ENCODE data around the gene CC2D1B.

The CC2D1B gene

GRCh38 chr1:52358851-52359497, 7.0 kb downstream of the CC2D1B start:
- no peak for DNase-seq (ENCODE audit: low spot score)

- no peak for DNase-seq (ENCODE audit: low spot score)
Measured at GRCh38 chr1:52357397-52357796, 8.6 kb downstream of the CC2D1B start.

DNA sequence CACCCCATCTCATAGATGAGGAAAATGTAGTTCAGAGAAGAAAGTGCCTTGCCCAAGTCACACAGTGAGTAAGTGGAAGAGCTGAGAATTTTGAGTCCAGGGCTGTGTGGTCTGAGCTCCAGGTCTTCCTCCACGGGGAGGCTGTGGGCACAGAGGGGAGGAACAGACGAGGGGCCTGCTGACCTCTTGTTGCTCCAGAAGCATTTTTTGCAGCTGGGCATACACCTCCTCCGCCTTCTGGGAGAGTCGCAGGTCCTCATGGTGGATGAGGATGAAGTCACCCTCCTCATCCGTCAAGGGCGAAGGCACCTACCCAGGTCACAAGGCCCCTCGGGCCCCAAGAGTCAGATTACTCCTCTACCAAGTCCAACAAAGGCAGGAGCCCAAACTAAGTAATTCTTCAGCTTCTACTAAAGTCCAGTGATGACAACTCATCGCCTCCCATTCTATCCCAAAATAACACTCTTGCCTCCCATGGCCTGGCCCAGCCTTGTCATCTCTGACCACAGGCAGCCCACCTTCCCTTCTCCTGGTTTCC, 9.1 kb downstream of the CC2D1B start:
- no peak for DNase-seq (ENCODE audit: low spot score)

- DNase-seq (ENCODE audit: low spot score), result no peak
Measured at GRCh38 chr1:52355847-52356505, 10.0 kb downstream of the CC2D1B start.

DNA sequence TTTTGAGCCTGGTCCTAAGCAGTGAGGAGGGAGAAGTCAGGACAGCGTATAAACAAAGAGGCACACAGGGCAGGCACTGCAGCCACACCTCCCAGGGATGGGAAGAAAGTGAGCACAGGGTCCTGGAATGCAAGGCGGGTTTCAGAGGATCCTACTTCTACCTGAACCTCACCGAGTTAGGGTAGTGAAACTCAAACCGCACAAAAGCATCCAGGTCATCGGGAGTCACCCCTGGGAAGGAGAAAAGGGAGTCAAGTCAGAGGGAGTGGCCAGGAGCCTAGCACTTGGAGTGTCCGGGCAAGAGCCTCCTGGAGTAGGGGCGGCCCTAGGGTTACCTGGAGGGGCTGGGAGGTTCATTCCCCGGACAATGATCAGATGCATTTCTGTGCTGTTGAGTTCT, 10.6 kb downstream of the CC2D1B start:
- DNase-seq (ENCODE audit: low spot score), result no peak

- no peak for DNase-seq (ENCODE audit: low spot score)
Measured at GRCh38 chr1:52352690-52353089, 13.3 kb downstream of the CC2D1B start.

DNA sequence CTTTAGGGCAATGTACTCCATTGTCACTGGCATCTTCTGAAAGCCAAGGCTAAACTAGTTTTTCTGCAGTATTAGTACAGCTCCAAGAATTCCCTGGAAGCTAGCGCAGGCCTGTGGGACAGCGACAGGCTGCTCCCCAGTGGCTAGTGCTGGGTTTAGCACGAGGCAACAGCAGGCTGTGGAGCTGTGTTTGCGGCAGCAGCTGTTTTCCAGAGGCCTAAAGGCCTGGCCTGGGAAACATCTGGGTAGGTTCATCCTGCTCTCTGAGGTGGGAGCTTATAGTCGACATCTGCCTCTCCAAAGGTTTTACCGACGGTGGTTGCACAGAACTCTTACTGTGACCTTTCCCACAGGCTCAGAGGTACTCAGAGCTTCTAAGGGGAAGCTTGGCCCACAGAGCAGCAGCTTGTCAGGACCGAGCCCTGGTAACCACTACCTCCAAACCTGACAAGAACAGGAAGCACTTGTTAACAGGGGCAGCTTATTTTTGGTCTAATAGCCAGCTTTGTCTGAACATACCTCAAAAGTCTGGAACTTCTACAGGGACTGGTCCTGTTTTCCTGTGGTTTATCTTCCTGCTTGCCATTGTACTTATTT, 17.2 kb downstream of the CC2D1B start:
- no peak for DNase-seq (ENCODE audit: low spot score)

DNA sequence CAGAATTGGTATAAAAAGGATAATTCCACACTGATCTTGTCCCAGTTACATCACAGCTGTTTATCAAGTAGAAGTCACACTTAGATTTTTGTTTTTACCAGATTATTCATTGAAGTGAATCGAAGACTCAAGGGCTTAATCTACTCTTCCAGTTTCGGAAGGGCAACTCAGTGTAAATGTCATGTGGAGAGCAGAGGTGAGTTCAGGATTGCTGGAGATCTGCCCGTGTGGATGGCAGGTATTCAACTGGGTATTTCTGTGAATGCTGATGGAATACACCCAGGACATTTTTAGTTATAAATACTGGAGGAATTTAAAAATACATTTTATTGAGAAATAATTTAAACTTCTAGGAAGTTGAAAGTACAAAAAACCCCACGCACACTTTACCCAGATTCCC, 19.4 kb downstream of the CC2D1B start:
- DNase-seq (ENCODE audit: low spot score), result no peak

- DNase-seq (ENCODE audit: low spot score), result no peak
Measured at GRCh38 chr1:52345252-52345651, 20.8 kb downstream of the CC2D1B start.

GRCh38 chr1:52343979-52344378, 22.0 kb downstream of the CC2D1B start:
- DNase-seq (ENCODE audit: low spot score), result no peak

DNA sequence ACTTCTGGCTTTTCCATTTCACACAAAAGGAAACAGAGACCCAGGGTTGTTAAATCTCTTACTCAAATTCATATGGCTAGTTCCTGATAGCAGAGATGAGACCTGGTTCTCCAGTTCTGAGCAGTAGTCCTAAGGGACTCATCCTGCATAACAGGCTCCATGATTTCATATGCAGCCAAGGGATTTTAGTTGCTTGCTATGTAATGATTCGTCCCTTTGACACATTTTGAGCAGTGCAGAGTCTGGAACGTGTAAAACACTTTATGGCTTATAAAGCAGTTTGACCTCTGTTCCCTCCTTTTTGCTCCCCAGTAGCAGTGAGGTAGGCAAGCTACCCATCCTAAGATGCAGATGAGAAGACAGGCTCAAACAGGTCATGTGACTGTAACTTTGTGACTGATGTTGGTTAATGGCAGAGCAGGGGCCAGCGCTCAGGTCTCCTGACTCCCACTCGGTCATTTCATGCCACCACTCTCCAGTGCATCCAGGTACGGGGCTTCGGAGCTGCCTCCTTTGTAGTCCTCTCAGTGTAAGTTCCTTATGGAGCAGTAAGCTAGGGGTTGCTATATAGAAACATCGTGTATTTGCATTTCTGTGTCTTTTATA, 24.2 kb downstream of the CC2D1B start:
- DNase-seq (ENCODE audit: low spot score), result no peak

GRCh38 chr1:52337439-52337838, 28.6 kb downstream of the CC2D1B start:
- DNase-seq (ENCODE audit: low spot score), result no peak

DNA sequence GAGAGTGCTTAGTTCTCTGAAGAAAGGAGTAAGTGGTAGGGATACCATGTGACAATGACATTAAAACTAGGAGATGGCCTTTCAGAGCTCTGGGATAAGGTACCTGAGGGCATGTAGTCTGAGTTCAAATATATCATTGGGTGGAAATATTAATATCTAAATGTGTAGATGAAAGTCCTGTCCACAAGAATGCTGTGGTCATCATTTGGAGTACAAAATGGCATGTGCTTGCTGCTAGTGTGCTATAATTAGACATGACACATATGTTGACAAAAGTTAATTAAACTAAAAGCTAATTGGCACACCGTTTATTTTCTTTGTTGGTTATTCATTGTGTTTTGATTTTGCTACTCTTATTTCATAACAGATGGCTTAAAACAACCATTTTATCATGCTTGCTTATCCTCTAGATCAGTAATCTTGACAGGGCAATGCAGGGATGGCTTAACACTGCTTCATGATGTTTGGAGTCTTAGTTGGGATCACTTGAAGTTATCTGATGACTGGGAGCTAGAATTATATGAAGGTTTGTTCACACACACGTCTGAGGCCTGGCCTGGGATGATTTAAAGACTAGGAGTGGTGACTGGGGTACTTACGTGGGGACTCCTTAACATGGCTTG, 31.0 kb downstream of the CC2D1B start:
- no peak for DNase-seq (ENCODE audit: low spot score)

DNA sequence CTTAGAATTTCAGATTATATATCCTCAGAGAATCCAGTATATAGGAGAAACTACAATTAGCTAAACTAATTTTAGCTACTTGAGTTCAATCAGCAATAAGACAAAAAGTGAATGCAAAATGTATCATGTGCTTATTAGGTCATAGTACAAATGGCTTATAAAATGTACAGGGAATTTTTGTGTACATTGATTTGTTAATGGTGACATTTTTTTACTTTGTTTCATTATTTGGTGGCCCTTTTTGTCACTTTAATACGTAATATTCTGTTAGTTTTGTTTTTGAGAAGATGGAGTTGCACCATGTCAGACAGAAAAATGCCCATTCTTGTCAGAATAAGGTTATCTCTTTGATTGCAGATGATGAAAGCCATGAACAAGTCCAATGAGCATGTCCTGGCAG, 33.6 kb downstream of the CC2D1B start:
- DNase-seq (ENCODE audit: low spot score), result no peak

DNA sequence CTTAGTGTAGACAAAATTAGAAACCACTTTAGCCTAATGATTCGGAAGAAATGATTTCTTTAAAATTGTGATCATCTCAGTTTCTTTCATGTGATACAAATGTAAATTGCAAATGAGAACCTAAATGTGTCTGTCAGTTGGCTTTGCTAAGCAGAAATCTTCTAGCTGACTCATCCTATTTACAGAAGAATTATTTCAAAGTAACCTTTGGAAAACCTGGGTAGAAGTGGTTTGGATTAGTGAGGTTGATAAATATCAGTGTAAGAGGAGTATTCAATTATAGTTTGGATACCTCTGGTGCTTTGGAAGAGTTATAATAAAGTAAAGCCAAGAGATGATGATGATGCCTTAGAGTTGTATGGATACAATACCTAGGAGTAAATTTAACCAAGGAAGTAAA, 37.4 kb downstream of the CC2D1B start:
- DNase-seq (ENCODE audit: low spot score), result no peak

- DNase-seq (ENCODE audit: low spot score), result no peak
Measured at GRCh38 chr1:52325786-52326185, 40.2 kb downstream of the CC2D1B start.

DNA sequence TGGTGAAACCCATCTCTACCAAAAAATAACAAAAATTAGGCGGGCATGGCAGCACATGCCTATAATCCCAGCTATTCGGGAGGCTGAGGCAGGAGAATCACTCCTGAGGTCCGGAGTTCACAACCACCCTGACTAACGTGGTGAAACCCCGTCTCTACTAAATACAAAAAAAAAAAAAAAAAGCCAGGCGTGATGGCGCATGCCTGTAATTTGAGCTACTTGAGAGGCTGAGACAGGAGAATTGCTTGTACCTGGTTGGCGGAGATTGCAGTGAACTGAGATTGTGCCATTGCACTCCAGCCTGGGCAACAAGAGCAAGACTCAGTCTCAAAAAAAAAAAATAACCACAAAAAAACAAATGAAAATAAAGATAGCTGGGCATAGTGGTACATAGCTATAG, 42.3 kb downstream of the CC2D1B start:
- no peak for DNase-seq (ENCODE audit: low spot score)

- DNase-seq (ENCODE audit: low spot score), result no peak
Measured at GRCh38 chr1:52321061-52321460, 44.9 kb downstream of the CC2D1B start.

DNA sequence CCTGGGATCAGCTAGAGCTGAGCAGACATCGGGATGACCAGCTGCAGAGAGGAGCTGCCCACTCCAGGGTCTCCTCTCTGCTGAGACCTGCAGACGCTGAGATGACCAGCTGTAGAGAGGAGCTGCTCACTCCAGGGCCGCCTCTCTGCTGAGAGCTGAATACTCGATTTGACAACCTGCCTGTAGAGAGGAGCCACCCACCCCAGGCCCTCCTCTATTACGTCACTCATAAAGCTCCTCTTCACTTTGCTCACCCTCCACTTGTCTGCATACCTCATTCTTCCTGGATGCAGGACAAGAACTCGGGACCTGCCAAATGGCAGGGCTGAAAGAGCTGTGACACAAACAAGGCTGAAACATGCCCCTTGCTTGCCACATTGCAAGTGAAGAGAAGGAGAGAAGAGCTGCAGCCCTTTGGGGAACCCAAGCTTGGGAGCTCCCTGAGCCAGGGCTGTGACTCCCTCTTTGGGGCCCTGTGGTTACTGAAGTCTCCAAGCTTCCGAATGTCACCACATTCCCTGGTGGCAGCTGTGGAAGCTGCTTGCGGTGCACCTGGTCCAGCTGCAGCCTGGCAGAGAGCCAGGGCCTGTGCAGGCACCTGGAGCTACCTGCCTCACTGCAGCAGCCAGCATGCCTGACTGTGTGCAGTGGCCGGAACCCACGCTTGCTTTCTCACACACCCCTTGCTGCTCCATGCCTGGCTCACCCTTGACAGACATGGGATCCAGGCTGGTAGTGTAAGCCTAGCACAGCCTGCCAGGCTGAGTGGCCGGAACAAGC, 59.6 kb downstream of the CC2D1B start:
- DNase-seq (ENCODE audit: low spot score), result peak; percentile 28

DNA sequence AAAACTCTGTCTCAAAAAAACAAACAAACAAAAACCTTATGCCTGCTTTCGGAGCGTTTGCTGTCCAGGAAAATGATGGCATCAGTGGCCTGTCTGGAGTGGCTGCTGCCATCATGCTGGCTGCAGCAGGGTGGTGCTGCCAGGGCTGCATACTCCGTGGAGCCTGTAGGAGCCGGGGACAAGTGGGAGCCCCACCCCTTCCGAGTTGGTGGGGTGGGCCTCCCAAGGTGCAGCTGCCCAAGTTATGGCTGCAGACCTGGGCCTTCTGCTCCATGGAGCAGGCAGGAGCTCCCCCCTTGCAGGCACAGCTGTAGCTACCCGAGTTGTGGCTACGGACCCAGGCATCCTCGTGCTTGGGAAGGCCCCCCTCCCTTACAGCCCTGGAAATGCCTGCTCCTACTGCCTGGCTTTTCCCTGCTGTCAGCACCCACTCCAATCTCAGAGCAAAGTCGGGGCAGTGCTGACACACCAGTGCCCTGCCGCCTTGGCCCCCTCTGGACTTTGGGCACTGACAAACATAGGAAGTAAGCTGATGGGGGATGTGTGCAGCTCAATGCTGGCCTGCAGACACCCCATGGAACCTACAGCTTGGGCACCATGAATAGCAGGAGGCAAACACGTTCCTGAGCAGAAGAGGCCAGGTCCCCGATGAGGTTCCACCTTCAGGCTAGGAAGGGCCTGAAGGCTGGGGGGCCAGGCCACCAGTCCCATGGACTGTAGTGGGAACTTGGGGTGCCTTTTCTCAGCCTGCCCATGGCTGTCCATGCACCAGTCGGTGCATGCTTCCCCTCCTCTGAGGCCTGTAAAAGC, 60.4 kb downstream of the CC2D1B start:
- no peak for DNase-seq (ENCODE audit: low spot score)

Measured in NAMALWA (cell line).